Mesothelial cell of epicardium (in vitro differentiated cells): Measurements from ENCODE around the gene ARF3. TPM values are rescaled to one million over a fixed set of nuclear protein-coding genes. Genes with fewer than 3 reads are reported as not detected.

ENCODE experiments used
- DNase-seq, 2 experiments: peaks; one replicate each; pipeline ENCODE4 v3.0.0; 2021; ENCODE audit warnings: low spot score in 2 of 2; ENCODE audit not compliant: unreplicated experiment in 2 of 2
- H3K27ac Mint-ChIP-seq: 2 replicates; pipeline ENCODE4 v1.8.0; 2021; ENCODE audit warnings: mixed read lengths
- H3K27me3 Mint-ChIP-seq: 2 replicates; pipeline ENCODE4 v1.8.0; 2021; ENCODE audit warnings: low read depth, mixed read lengths
- H3K36me3 Mint-ChIP-seq: 2 replicates; pipeline ENCODE4 v1.8.0; 2021; ENCODE audit warnings: mixed read lengths
- H3K4me1 Mint-ChIP-seq: 2 replicates; pipeline ENCODE4 v1.8.0; 2021; ENCODE audit warnings: mixed read lengths
- H3K4me3 Mint-ChIP-seq: 2 replicates; pipeline ENCODE4 v1.8.0; 2021; ENCODE audit warnings: mild to moderate bottlenecking, moderate library complexity, mixed read lengths
- H3K9me3 Mint-ChIP-seq: 2 replicates; pipeline ENCODE4 v1.8.0; 2021; ENCODE audit warnings: mixed read lengths
- CTCF ChIP-seq: fragments of 200-600 bp; sonication (generic); IDR thresholded peaks from one replicate; pipeline ENCODE4 v1.5.0; 2021; ENCODE audit warnings: antibody characterized with exemption; ENCODE audit not compliant: unreplicated experiment
- total RNA-seq: library from RNA; stranded (reverse); gene quantifications from 3 replicates; pipeline ENCODE4 v1.2.1, GENCODE V29; 2021

The ARF3 gene
- total RNA-seq, 1 donor from 2014 or later, result 123 TPM

- peaks cover 18% of the 10 kb centered on the region for H3K36me3 Mint-ChIP-seq
- DNase-seq, result no peak
Measured at GRCh38 chr12:48997719-48998496, 40.6 kb upstream of the ARF3 start.

GRCh38 chr12:48996794-48997718 lies 39.8 kb upstream of the ARF3 start:
- TF ChIP-seq CTCF, result peak; percentile 75
- Mint-ChIP-seq H3K4me3 (peak overlapping the region; percentile 43), H3K27me3 (peaks cover 81% of the 10 kb centered on the region), H3K36me3 (peaks cover 12% of the 10 kb centered on the region), H3K9me3 (no peaks in the 10 kb centered on the region), H3K4me1 (peaks cover 18% of the 10 kb centered on the region), H3K27ac (no peak overlapping the region)
- DNase-seq, result peak; percentile 64 to 82

More at GRCh38 chr12:48997719-48998496, 40.6 kb upstream of the ARF3 start:
- Mint-ChIP-seq H3K27ac (no peak overlapping the region), H3K27me3 (peaks cover 77% of the 10 kb centered on the region), H3K4me1 (peaks cover 18% of the 10 kb centered on the region), H3K4me3 (peak overlapping the region; percentile 43), H3K9me3 (no peaks in the 10 kb centered on the region)
- no peak for TF ChIP-seq CTCF

GRCh38 chr12:48995086-48995879 lies 38.0 kb upstream of the ARF3 start:
- no peaks in the 10 kb centered on the region for H3K9me3 Mint-ChIP-seq
- H3K4me1 Mint-ChIP-seq, result peaks cover 17% of the 10 kb centered on the region
- no peak overlapping the region for H3K27ac Mint-ChIP-seq
- peaks cover 77% of the 10 kb centered on the region for H3K27me3 Mint-ChIP-seq
- DNase-seq, result peak; percentile 71 to 87
- TF ChIP-seq CTCF, result peak; percentile 67
- peaks cover under 1% of the 10 kb centered on the region for H3K36me3 Mint-ChIP-seq
- peak overlapping the region; percentile 24 for H3K4me3 Mint-ChIP-seq

- Mint-ChIP-seq H3K27me3 (peaks cover 76% of the 10 kb centered on the region), H3K27ac (no peak overlapping the region), H3K36me3 (no peaks in the 10 kb centered on the region), H3K4me1 (peaks cover 8% of the 10 kb centered on the region), H3K9me3 (no peaks in the 10 kb centered on the region), H3K4me3 (no peak overlapping the region)
- DNase-seq, result no peak
- no peak for TF ChIP-seq CTCF
Measured at GRCh38 chr12:48994224-48995085, 37.2 kb upstream of the ARF3 start.
